Measurements from ENCODE around the gene PPP6R2.

The PPP6R2 gene, protein sequence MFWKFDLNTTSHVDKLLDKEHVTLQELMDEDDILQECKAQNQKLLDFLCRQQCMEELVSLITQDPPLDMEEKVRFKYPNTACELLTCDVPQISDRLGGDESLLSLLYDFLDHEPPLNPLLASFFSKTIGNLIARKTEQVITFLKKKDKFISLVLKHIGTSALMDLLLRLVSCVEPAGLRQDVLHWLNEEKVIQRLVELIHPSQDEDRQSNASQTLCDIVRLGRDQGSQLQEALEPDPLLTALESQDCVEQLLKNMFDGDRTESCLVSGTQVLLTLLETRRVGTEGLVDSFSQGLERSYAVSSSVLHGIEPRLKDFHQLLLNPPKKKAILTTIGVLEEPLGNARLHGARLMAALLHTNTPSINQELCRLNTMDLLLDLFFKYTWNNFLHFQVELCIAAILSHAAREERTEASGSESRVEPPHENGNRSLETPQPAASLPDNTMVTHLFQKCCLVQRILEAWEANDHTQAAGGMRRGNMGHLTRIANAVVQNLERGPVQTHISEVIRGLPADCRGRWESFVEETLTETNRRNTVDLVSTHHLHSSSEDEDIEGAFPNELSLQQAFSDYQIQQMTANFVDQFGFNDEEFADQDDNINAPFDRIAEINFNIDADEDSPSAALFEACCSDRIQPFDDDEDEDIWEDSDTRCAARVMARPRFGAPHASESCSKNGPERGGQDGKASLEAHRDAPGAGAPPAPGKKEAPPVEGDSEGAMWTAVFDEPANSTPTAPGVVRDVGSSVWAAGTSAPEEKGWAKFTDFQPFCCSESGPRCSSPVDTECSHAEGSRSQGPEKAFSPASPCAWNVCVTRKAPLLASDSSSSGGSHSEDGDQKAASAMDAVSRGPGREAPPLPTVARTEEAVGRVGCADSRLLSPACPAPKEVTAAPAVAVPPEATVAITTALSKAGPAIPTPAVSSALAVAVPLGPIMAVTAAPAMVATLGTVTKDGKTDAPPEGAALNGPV

DNA sequence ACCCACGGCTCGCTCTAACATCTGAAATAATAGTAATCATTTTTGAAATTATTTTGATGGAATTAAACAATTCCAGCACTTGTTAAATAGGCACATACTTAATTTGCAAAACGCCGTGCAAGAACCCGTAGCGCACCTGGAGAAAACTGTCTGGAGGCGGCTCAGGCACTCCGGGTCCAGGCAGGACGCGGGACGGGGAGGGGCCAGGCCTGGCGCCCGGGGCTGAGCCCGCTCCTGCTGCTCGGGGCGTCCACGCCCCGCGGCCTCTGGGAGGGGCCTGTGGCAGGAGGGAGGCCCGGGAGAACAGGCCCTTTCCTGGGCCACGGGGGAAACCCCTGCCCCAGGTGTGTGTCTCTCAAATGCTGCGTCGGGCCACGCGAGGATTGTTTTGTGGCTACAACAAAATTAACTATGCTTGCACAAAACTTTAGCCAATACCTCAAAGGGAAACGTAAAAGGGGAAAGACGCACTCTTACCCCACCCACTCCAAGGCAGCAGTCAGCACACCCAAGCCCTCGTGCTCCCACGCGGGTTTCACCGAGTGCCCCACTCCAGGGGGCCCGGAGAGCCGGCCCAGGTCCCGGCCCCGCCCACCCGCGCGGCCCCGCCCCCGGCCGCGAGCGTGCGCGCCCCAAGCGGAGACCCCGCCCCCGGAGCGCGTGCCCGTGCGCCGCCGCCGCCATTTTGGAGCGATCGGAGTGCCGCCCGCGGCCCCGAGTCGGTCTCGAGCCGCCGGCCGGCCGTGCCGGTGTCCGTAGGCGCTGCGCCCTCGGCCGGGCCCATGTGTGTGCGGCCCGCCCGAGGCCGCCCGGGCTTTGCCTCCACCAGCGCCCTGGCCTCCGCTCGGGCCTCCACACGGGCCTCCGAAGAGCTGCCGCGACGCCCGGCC is at the start of gene PPP6R2:
Gene PPP6R2, plus strand, starts transcription at position 677 of the 890 bp plus-strand sequence. CDS start 50,582 bp downstream, outside the sequence.
- H3K27ac ChIP-seq: peak within 1 kb of the TSS; percentile 91
- TF ChIP-seq, protein P1, sequence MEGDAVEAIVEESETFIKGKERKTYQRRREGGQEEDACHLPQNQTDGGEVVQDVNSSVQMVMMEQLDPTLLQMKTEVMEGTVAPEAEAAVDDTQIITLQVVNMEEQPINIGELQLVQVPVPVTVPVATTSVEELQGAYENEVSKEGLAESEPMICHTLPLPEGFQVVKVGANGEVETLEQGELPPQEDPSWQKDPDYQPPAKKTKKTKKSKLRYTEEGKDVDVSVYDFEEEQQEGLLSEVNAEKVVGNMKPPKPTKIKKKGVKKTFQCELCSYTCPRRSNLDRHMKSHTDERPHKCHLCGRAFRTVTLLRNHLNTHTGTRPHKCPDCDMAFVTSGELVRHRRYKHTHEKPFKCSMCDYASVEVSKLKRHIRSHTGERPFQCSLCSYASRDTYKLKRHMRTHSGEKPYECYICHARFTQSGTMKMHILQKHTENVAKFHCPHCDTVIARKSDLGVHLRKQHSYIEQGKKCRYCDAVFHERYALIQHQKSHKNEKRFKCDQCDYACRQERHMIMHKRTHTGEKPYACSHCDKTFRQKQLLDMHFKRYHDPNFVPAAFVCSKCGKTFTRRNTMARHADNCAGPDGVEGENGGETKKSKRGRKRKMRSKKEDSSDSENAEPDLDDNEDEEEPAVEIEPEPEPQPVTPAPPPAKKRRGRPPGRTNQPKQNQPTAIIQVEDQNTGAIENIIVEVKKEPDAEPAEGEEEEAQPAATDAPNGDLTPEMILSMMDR (conservative IDR thresholded peaks at IDR 0.05): no peak; the same call in none of the 2 replicates
- peak; percentile 61; the same call in 1 of the 2 replicates for TF ChIP-seq ZFX (IDR thresholded peaks at IDR 0.05)

DNA sequence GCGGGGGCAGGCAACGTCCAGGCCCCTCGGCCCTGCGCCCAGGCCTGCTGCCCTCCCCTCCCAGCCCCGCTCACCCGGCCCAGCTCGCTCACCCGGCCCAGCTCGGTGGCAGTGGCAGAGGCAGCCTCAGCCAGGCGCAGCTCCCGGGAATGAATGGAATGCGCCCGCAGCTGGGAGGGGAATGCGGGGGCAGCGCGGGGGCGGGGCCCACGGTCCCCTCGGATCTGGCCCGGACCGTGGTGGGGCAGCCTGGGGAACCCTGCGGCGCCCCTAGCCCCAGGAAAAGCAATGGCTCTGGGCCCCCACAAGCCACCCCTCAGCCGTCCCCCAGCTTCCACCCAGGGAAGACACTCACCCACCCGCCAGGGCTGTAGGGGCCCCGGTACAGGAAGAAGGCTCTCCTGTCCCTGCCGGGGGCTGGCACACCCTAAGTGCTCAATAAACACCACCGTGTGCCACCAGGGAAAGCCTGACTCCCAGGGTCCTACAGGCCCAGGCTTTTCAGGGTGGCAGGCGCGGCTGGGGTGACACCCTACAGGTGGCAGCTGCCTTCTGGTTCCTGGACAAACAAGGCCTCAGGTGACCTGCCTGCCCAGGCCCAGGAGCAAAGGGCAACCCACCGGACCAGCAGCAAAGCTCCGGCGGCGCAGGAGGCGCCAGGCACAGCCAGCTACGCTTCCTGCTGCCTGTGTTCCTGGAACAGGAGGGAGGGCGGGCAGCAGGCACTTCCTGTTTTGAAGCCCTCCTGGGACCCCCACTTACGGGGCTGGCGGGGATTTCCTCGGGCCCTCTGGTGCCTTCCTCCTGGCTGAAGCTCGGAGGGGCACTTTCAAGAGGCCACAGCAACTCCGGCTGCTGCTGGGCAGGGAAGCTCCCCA is 49.4 kb upstream of the PPP6R2 start:
- peak overlapping the region; percentile 14; the same call in 1 of the 2 replicates for H3K27ac ChIP-seq

DNA sequence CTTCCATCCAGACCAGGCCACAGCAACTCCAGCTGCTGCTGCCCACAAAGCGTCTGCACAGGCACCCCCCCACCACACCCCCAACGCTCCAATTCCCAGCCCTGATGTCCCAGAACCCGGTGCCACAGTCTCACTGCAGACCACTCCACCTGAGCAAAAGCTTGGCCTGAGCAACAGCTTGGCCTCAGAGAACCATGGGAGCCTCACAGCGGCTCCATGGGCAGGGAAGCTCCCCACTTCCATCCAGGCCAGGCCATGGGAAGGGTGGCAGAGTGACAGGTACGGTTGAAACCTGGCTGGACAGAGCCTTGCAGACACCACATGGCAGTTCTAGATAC is 48.8 kb upstream of the PPP6R2 start:
- H3K27ac ChIP-seq: peak overlapping the region; percentile 14; the same call in 1 of the 2 replicates
- TF ChIP-seq, protein P1 (conservative IDR thresholded peaks at IDR 0.05): no peak
- TF ChIP-seq ZFX (IDR thresholded peaks at IDR 0.05): no peak

More for the DNA sequence above, 49.4 kb upstream of the PPP6R2 start:
- TF ChIP-seq, protein P1 (conservative IDR thresholded peaks at IDR 0.05): no peak
- no peak for TF ChIP-seq ZFX (IDR thresholded peaks at IDR 0.05)

DNA sequence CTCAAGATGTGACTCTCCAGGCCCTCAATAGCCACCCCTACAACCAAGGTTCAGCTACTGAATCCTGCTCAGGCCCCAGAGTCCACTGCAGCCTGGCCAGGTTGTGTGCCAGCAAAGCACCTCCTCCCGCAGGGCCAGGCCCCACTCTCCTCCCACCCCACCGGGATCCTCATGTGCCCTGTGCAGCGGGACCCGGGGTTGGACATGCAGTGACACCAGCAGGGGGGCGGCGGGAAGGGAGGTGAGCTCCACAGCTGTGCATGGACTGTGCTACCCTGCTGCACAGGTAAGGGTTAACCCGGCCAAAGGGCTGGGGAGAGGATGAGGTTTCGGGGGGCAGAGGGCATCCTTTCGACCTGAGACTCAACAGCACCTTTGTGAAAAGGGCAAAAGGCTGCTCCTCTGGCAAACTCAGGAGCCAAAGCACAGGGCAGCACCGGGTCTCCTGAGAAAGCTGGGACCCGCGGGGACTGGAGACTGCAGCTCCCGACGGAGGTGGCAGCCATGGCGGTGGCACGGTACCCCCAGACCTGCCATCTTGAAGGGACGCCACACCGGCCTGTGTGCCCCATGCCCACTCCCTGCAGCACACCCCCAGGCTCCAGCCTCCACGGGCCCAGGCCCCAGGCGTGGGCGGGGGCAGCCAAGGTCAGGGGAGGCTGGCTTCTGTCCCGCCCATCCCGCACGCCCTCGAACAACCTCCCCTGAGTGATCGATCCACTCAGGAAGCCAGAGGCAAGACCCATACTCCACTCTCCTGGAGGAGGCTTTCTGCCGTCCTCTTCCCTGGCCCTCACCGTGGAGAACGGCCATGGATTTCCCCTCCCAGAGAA is 46.3 kb upstream of the PPP6R2 start:
- H3K27ac ChIP-seq: no peak overlapping the region
- TF ChIP-seq, protein P1 (conservative IDR thresholded peaks at IDR 0.05): no peak
- no peak for TF ChIP-seq ZFX (IDR thresholded peaks at IDR 0.05)

DNA sequence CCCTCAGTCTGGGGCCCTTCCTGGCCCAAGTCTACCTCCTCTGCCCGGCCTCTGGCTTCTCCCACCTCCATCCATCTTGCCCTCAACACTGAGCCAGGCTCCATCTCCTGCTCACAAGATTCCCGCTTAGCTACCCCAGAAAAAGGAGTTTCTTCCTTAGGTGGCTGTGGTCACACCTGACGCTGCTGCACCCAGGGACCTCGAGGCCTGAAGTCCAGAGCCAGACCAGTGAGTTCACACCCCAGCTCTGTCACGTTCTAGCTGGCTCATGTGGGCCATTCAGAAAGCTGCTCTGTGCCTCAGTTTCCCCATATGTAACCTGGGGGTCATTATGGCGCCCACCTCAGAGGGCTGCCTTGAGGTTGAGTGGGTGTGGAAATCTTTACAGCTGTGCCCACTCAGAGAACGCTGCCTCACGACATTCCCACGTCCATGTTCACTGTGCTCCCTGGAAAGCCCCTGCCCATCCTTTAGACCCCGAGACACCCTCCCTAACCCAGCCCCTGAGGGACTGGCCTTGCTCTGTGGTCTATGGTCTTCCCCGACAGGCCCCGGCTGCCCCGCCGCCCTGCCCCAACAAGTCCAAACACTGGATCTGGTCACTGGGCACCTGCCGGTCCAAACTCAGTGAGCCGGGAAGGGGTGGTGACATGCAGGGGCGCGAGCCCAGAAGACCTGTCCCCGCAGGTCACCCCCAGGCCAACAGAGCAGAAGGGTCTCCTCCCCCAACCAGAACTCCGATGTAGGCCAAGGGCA is 45.4 kb upstream of the PPP6R2 start:
- no peak overlapping the region for H3K27ac ChIP-seq
- TF ChIP-seq, protein P1 (conservative IDR thresholded peaks at IDR 0.05): no peak
- no peak for TF ChIP-seq ZFX (IDR thresholded peaks at IDR 0.05)

Data from C4-2B (cell line).